Small intestine (tissue), 7 donors: Measurements from ENCODE around the gene RCOR1. TPM values are rescaled to one million over a fixed set of nuclear protein-coding genes. Genes with fewer than 3 reads are reported as not detected.

ENCODE experiments used
- DNase-seq, 2 donors: peaks; one replicate each; pipeline versions ENCODE4 v3.0.0 to v3.0.0-alpha.2; 2013
- FAIRE-seq: peaks from 2 replicates; lab custom pipeline; 2012; peaks lifted over from hg19 to GRCh38; lab: Jason Lieb, UNC
- H3K27ac ChIP-seq, 3 donors: one replicate each; pipeline ENCODE4 v1.5.1; 2013; ENCODE audit warnings: low read length in 2 of 3, mild to moderate bottlenecking in 2 of 3, control low read depth in 1 of 3, inconsistent platforms in 1 of 3, low read depth in 1 of 3, moderate library complexity in 1 of 3
- H3K27me3 ChIP-seq, 3 donors: one replicate each; pipeline ENCODE4 v1.6.1; 2013; ENCODE audit warnings: low read length in 3 of 3, inconsistent platforms in 1 of 3; ENCODE audit not compliant: control insufficient read depth in 3 of 3, insufficient read depth in 3 of 3
- H3K36me3 ChIP-seq, 3 donors: one replicate each; pipeline ENCODE4 v1.6.1; 2013; ENCODE audit warnings: low read length in 3 of 3, inconsistent platforms in 1 of 3, low read depth in 1 of 3, mild to moderate bottlenecking in 1 of 3, moderate library complexity in 1 of 3; ENCODE audit not compliant: control insufficient read depth in 3 of 3, insufficient read depth in 2 of 3
- H3K4me1 ChIP-seq, 3 donors: one replicate each; pipeline ENCODE4 v1.6.1; 2013; ENCODE audit warnings: low read length in 2 of 3, inconsistent platforms in 1 of 3, low read depth in 1 of 3, mild to moderate bottlenecking in 1 of 3, moderate library complexity in 1 of 3; ENCODE audit not compliant: control insufficient read depth in 3 of 3, insufficient read depth in 2 of 3
- H3K4me3 ChIP-seq, 3 donors: one replicate each; pipeline ENCODE4 v1.5.1; 2013; ENCODE audit warnings: low read length in 3 of 3, control low read depth in 1 of 3, inconsistent platforms in 1 of 3, low read depth in 1 of 3, mild to moderate bottlenecking in 1 of 3, moderate library complexity in 1 of 3
- H3K9me3 ChIP-seq, 2 donors: one replicate each; pipeline ENCODE4 v1.6.1; 2013; ENCODE audit warnings: low read depth in 1 of 2, low read length in 1 of 2; ENCODE audit not compliant: control insufficient read depth in 2 of 2, insufficient read depth in 1 of 2
- WGBS, 3 donors: extraction: QIAGEN DNeasy Blood & Tissue Kit; methylation state at CpG; one replicate each; pipeline ENCODE4 v1.1.7; 2013; 5-methylcytosine and 5-hydroxymethylcytosine counted together
- polyA plus RNA-seq, 4 donors: library from polyadenylated mRNA; stranded (reverse) in 3 of 4; unstranded in 1 of 4; fragments of 200-250 nt in 3 of 4; fragments of 120-200 nt in 1 of 4; gene quantifications; one replicate each; pipeline versions ENCODE4 v1.2.1 to v1.2.3, GENCODE V29; 2013
- donor health status: healthy with polysubstance abuse.
- donor health status: control.
- donor health status: control.
- donor health status: Bipolar disorder and iron deficiency.
- donor health status: healthy.

Gene RCOR1
- polyA plus RNA-seq, 4 donors, result 9.2 to 22.6 (median 12.3) TPM

GRCh38 chr14:102726191-102726949 lies 133.9 kb downstream of the RCOR1 start:
- Histone ChIP-seq H3K4me3 (no peak overlapping the region), H3K4me1 (no peaks in the 10 kb centered on the region), H3K36me3 (peaks cover 20 to 56% (median 26%) of the 10 kb centered on the region in 3 donors), H3K27me3 (no peaks in the 10 kb centered on the region), H3K27ac (no peak overlapping the region), H3K9me3 (no peaks in the 10 kb centered on the region)
- WGBS, 3 donors, result 70 to 83% (median 73%) methylated on average over 19 of the region's 19 CpGs
- FAIRE-seq (no peak), DNase-seq (no peak)

DNA sequence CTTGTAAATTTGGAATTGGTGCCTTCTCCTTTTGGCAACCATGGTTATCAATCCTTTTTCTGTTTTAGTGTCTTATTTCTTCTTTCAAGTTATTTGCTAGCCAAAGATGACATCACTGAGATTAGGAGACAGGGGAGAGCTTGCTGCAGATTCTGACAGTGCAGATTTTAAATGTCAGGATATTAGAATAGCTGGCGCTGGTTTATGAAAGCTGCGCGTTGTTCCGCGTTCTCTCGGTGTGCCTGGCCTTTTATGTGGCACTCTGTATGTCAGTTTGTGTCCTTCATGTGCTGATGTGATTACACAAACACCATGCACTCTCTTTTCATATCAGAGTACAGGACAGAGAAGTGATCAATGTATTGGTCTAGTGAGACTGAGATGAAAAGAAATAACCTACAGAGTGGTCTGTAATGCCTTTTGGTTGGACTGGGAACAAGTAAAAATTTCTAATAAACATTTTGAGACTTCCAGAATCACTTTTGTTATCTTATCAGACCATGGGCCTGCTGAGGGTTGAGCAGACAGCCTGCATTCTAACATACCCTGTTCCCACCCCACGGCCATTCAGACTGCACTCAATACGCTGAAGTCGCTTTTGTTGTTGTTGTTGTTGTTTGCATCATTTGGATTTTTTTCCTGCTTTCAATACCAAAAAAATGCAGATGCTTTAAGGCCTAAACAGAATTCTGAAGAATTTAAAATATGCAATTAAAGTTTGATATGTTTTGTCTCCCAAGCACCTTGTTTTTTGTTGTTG lies 135.1 kb downstream of the RCOR1 start:
- FAIRE-seq, result no peak
- peaks cover 18 to 66% (median 21%) of the 10 kb centered on the region in 3 donors for H3K36me3 ChIP-seq
- 94 to 97% (median 96%) methylated on average over 9 of the region's 9 CpGs for WGBS, 3 donors

DNA sequence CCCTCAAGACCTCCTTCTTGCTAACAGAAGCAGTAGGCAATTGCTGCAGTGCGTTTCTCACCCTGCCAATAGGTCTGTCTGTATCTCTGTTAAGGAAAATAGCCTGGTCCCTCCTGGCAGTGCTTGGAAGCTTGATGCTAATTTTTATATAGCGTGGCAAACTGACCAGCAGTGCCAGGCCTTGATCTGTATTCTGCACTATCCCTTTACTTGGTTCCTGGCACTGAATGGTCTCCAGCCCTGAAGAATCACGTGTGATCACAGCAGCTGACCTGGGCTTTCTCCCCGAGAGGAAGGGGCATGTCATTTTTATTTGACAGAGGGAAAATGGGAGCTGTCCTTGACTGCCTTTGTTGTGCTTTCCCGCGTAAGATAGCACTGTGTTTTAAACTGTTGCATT lies 136.1 kb downstream of the RCOR1 start:
- no peak overlapping the region for H3K27ac ChIP-seq
- no peak overlapping the region for H3K4me3 ChIP-seq
- no peaks in the 10 kb centered on the region for H3K4me1 ChIP-seq
- DNase-seq (no peak), FAIRE-seq (no peak)
- 89 to 98% (median 92%) methylated on average over 6 of the region's 6 CpGs for WGBS, 3 donors
- no peaks in the 10 kb centered on the region for H3K27me3 ChIP-seq
- H3K36me3 ChIP-seq, result peaks cover 19 to 67% (median 21%) of the 10 kb centered on the region in 3 donors
- no peaks in the 10 kb centered on the region for H3K9me3 ChIP-seq

More for the DNA sequence above, 135.1 kb downstream of the RCOR1 start:
- no peak for DNase-seq
- H3K9me3 ChIP-seq, result no peaks in the 10 kb centered on the region
- H3K27me3 ChIP-seq, result no peaks in the 10 kb centered on the region
- no peak overlapping the region for H3K27ac ChIP-seq
- no peaks in the 10 kb centered on the region for H3K4me1 ChIP-seq
- no peak overlapping the region for H3K4me3 ChIP-seq

DNA sequence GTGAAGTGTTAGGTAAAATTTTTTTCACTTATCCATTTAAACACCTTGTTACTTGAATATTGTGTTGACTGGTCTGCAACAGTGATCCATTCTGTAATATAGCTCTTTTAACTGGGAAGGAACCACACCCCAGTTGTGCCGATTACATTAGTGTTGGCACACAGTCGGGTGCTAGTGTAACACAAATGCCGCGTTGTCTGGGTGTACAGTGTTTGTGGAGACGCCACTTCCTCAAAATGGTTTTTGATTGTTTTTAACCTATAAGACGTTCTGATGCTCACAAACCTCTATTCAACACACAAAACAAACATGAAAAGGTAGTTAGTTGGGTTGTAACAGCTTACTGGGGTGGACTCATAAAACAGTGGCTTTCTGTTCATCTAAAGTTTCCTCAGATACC lies 136.8 kb downstream of the RCOR1 start:
- no peak for DNase-seq
- WGBS, 3 donors, result 81 to 91% (median 83%) methylated on average over 6 of the region's 6 CpGs
- no peaks in the 10 kb centered on the region for H3K27me3 ChIP-seq

GRCh38 chr14:102729825-102730224 lies 137.4 kb downstream of the RCOR1 start:
- Histone ChIP-seq H3K9me3 (no peaks in the 10 kb centered on the region), H3K27ac (no peak overlapping the region), H3K27me3 (no peaks in the 10 kb centered on the region), H3K4me3 (no peak overlapping the region), H3K4me1 (no peaks in the 10 kb centered on the region), H3K36me3 (peaks cover 16 to 62% (median 21%) of the 10 kb centered on the region in 3 donors)
- no peak for DNase-seq
- FAIRE-seq, result no peak
- 93 to 96% (median 93%) methylated on average over 8 of the region's 8 CpGs for WGBS, 3 donors

More for the DNA sequence above, 136.8 kb downstream of the RCOR1 start:
- H3K9me3 ChIP-seq, result no peaks in the 10 kb centered on the region
- no peak overlapping the region for H3K4me3 ChIP-seq
- no peak overlapping the region for H3K27ac ChIP-seq
- no peaks in the 10 kb centered on the region for H3K4me1 ChIP-seq
- FAIRE-seq, result no peak
- peaks cover 16 to 65% (median 21%) of the 10 kb centered on the region in 3 donors for H3K36me3 ChIP-seq

DNA sequence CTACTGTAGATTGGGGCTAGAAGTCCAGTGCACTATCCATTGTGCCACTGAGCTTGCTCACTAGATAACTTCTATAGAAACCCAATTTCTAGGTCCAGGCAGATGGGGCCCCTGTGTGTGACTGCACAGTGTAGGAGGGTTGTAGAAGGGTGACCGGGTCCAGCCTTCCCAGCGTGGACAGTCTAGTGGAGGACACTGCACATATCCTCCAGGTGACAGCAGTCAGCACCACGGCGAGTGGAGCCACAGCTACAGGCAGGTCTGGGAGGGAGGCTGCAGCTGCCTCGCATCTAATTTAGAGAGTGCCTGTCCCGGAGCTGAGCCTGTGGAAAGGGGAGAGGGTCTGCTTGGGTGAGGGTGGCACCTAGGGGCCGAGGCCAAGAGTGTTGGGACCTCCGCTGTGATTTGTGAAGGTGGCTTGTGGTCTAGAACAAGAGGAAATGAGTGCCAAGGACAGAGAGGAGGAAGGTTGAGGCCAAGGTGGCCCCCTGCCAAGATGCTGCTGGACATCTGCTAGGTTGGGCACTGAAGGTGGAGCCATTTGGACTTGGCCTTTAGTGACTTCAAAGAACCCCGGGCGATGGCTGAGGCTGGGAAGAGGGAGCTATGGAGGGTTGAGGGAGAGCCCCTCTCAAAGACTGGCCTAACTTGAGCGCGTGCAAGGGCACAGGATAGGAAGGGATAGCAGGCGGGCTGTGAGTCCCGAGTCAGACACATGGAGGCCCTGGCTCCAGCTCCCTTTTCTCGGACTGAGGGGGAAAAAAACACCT lies 138.8 kb downstream of the RCOR1 start:
- FAIRE-seq (no peak), DNase-seq (no peak)
- Histone ChIP-seq H3K9me3 (no peaks in the 10 kb centered on the region), H3K36me3 (peaks cover 11 to 58% (median 19%) of the 10 kb centered on the region in 3 donors), H3K4me3 (no peak overlapping the region), H3K27ac (no peak overlapping the region), H3K27me3 (no peaks in the 10 kb centered on the region), H3K4me1 (no peaks in the 10 kb centered on the region)
- WGBS, 3 donors, result 94 to 97% (median 95%) methylated on average over 15 of the region's 15 CpGs

- 77 to 90% (median 81%) methylated on average over 13 of the region's 13 CpGs for WGBS, 3 donors
- H3K4me3 ChIP-seq, result no peak overlapping the region
- no peaks in the 10 kb centered on the region for H3K4me1 ChIP-seq
- no peak overlapping the region for H3K27ac ChIP-seq
- no peaks in the 10 kb centered on the region for H3K9me3 ChIP-seq
- H3K36me3 ChIP-seq, result peaks cover 11 to 59% (median 16%) of the 10 kb centered on the region in 3 donors
- DNase-seq, result no peak
- FAIRE-seq, result no peak
- H3K27me3 ChIP-seq, result no peaks in the 10 kb centered on the region
Observed at GRCh38 chr14:102731871-102732800, 139.7 kb downstream of the RCOR1 start.
